ENCODE results near the gene SEMA7A. TPM values are rescaled to one million over a fixed set of nuclear protein-coding genes. Genes with fewer than 3 reads are reported as not detected.

SEMA7A gene
- total RNA-seq, 1 experiment from 2014 or later: 38.1 TPM

- BruUV-seq (replicated peaks): no TSS peak
- no peak for TF ChIP-seq CTCF (IDR thresholded peaks at IDR 0.05; ENCODE audit: insufficient read depth in 1 of 2, low read depth in 1 of 2, low read length in 1 of 2, severe bottlenecking in 1 of 2, unreplicated experiment in 1 of 2)
- DNase-seq: no peak
- Histone ChIP-seq H3K9me3 (no peaks in the 10 kb centered on the region), H3K27me3 (replicated peaks; ENCODE audit: control insufficient read depth, insufficient read depth, low read length) (no peaks in the 10 kb centered on the region), H3K4me3 (ENCODE audit: low read depth, low read length) (no peak overlapping the region), H3K4me1 (peaks cover 29% of the 10 kb centered on the region), H3K36me3 (ENCODE audit: control insufficient read depth, insufficient read depth, low read length) (peaks cover 2% of the 10 kb centered on the region)
- CTCF ChIA-PET: no interaction called here
- Mint-ChIP-seq H3K27ac (ENCODE audit: unreplicated experiment) (peak overlapping the region; percentile 17), H3K27me3 (ENCODE audit: insufficient read depth, unreplicated experiment) (no peaks in the 10 kb centered on the region), H3K4me3 (ENCODE audit: unreplicated experiment) (no peak overlapping the region), H3K4me1 (ENCODE audit: low read depth, unreplicated experiment) (peaks cover 54% of the 10 kb centered on the region), H3K36me3 (ENCODE audit: insufficient read depth, unreplicated experiment) (peaks cover 53% of the 10 kb centered on the region), H3K9me3 (ENCODE audit: unreplicated experiment) (no peaks in the 10 kb centered on the region)
- POLR2A ChIA-PET: no interaction called here
- intact Hi-C loops (cut with micrococcal nuclease; ENCODE audit: unreplicated experiment): no loop called here
Measured at GRCh38 chr15:74426404-74427281, 7.1 kb downstream of the SEMA7A start.

- no peaks in the 10 kb centered on the region for H3K27me3 Mint-ChIP-seq (ENCODE audit: insufficient read depth, unreplicated experiment)
- TF ChIP-seq CTCF (IDR thresholded peaks at IDR 0.05; ENCODE audit: insufficient read depth in 1 of 2, low read depth in 1 of 2, low read length in 1 of 2, severe bottlenecking in 1 of 2, unreplicated experiment in 1 of 2): no peak
- H3K27me3 ChIP-seq (replicated peaks; ENCODE audit: control insufficient read depth, insufficient read depth, low read length): no peaks in the 10 kb centered on the region
- BruUV-seq (replicated peaks): no TSS peak
- POLR2A ChIA-PET: no interaction called here
- peaks cover 49% of the 10 kb centered on the region for H3K4me1 Mint-ChIP-seq (ENCODE audit: low read depth, unreplicated experiment)
- H3K36me3 Mint-ChIP-seq (ENCODE audit: insufficient read depth, unreplicated experiment): peaks cover 47% of the 10 kb centered on the region
- no peak overlapping the region for H3K4me3 ChIP-seq (ENCODE audit: low read depth, low read length)
- no peaks in the 10 kb centered on the region for H3K9me3 ChIP-seq
- no peaks in the 10 kb centered on the region for H3K9me3 Mint-ChIP-seq (ENCODE audit: unreplicated experiment)
- CTCF ChIA-PET: no interaction called here
- DNase-seq: no peak
- peaks cover 26% of the 10 kb centered on the region for H3K4me1 ChIP-seq
- peaks cover 2% of the 10 kb centered on the region for H3K36me3 ChIP-seq (ENCODE audit: control insufficient read depth, insufficient read depth, low read length)
- intact Hi-C loops (cut with micrococcal nuclease; ENCODE audit: unreplicated experiment): no loop called here
- H3K4me3 Mint-ChIP-seq (ENCODE audit: unreplicated experiment): no peak overlapping the region
- H3K27ac Mint-ChIP-seq (ENCODE audit: unreplicated experiment): no peak overlapping the region
Measured at GRCh38 chr15:74425630-74426029, 8.1 kb downstream of the SEMA7A start.

GRCh38 chr15:74424901-74425528, 8.7 kb downstream of the SEMA7A start:
- peaks cover 26% of the 10 kb centered on the region for H3K4me1 ChIP-seq
- TF ChIP-seq CTCF (IDR thresholded peaks at IDR 0.05; ENCODE audit: insufficient read depth in 1 of 2, low read depth in 1 of 2, low read length in 1 of 2, severe bottlenecking in 1 of 2, unreplicated experiment in 1 of 2): no peak
- no peak overlapping the region for H3K4me3 ChIP-seq (ENCODE audit: low read depth, low read length)
- no peaks in the 10 kb centered on the region for H3K27me3 ChIP-seq (replicated peaks; ENCODE audit: control insufficient read depth, insufficient read depth, low read length)
- no peaks in the 10 kb centered on the region for H3K27me3 Mint-ChIP-seq (ENCODE audit: insufficient read depth, unreplicated experiment)
- BruUV-seq (replicated peaks): no TSS peak
- H3K9me3 Mint-ChIP-seq (ENCODE audit: unreplicated experiment): no peaks in the 10 kb centered on the region
- H3K36me3 Mint-ChIP-seq (ENCODE audit: insufficient read depth, unreplicated experiment): peaks cover 48% of the 10 kb centered on the region
- intact Hi-C loops (cut with micrococcal nuclease; ENCODE audit: unreplicated experiment): no loop called here
- no peak overlapping the region for H3K4me3 Mint-ChIP-seq (ENCODE audit: unreplicated experiment)
- H3K36me3 ChIP-seq (ENCODE audit: control insufficient read depth, insufficient read depth, low read length): peaks cover 2% of the 10 kb centered on the region
- H3K9me3 ChIP-seq: no peaks in the 10 kb centered on the region
- no peak overlapping the region for H3K27ac Mint-ChIP-seq (ENCODE audit: unreplicated experiment)
- CTCF ChIA-PET: no interaction called here
- POLR2A ChIA-PET: no interaction called here
- DNase-seq: no peak
- peaks cover 52% of the 10 kb centered on the region for H3K4me1 Mint-ChIP-seq (ENCODE audit: low read depth, unreplicated experiment)

Data from Caco-2 (cell line).